IMR-90 (cell line): ENCODE results near the gene ACTR3C. TPM values are rescaled to one million over a fixed set of nuclear protein-coding genes. Genes with fewer than 3 reads are reported as not detected.

ENCODE experiments used
- ATAC-seq: fragments of 200-7000 bp; cut with Tn5 transposase; 2 replicates; pipeline ENCODE4 v1.9.1; 2020; ENCODE audit warnings: low read depth, mild to moderate bottlenecking, moderate library complexity
- BruUV-seq: library from RNA; stranded (reverse); fragments of 400-500 nt; replicated peaks from 2 replicates; lab custom pipeline; 2021; lab: Mats Ljungman, UMichigan
- CTCF ChIA-PET: fragments of 300-600 bp; formaldehyde crosslinking; extraction: SDS; loops from one replicate; lab custom pipeline; 2021; ENCODE audit warnings: antibody characterized with exemption; lab: Yijun Ruan, JAX
- POLR2A ChIA-PET: fragments of 300-600 bp; sonication (Branson Sonifier 250); formaldehyde crosslinking; loops from one replicate; lab custom pipeline; 2022; ENCODE audit warnings: antibody characterized with exemption; ENCODE audit not compliant: unreplicated experiment; lab: Charles Lee
- DNase-seq: peaks from one replicate; pipeline ENCODE4 v3.0.0; 2013
- H2AFZ ChIP-seq: replicated peaks from 2 replicates; pipeline ENCODE3; 2013; ENCODE audit warnings: low read length, mild to moderate bottlenecking; ENCODE audit not compliant: poor library complexity
- H2AK5ac ChIP-seq: 2 replicates; pipeline ENCODE4 v1.6.1; 2013; ENCODE audit warnings: low read depth, low read length, inconsistent platforms
- H2AK9ac ChIP-seq: replicated peaks from 2 replicates; pipeline ENCODE3; 2013; ENCODE audit warnings: mild to moderate bottlenecking, low read depth, low read length, moderate library complexity; ENCODE audit not compliant: poor library complexity
- H2BK120ac ChIP-seq: 2 replicates; pipeline ENCODE4 v1.6.1; 2013; ENCODE audit warnings: low read depth, low read length, inconsistent platforms
- H2BK15ac ChIP-seq: 3 replicates; pipeline ENCODE4 v1.6.1; 2013; ENCODE audit warnings: low read depth, low read length, inconsistent platforms
- H2BK20ac ChIP-seq: 2 replicates; pipeline ENCODE4 v1.6.1; 2013; ENCODE audit warnings: low read depth, mild to moderate bottlenecking, inconsistent platforms, low read length, moderate library complexity
- H2BK5ac ChIP-seq: 2 replicates; pipeline ENCODE4 v1.6.1; 2013; ENCODE audit warnings: mild to moderate bottlenecking, low read depth, low read length, inconsistent platforms; ENCODE audit not compliant: poor library complexity, severe bottlenecking
- H3K14ac ChIP-seq: replicated peaks from 2 replicates; pipeline ENCODE4 v1.6.1; 2013; ENCODE audit warnings: low read depth, low read length, inconsistent platforms
- H3K18ac ChIP-seq: 2 replicates; pipeline ENCODE4 v1.6.1; 2013; ENCODE audit warnings: low read depth, low read length, control low read depth
- H3K23ac ChIP-seq: 2 replicates; pipeline ENCODE4 v1.6.1; 2013; ENCODE audit warnings: low read depth, low read length, inconsistent platforms
- H3K27ac ChIP-seq: 2 replicates; pipeline ENCODE4 v1.5.1; 2013; ENCODE audit warnings: mild to moderate bottlenecking, control low read depth, low read length; ENCODE audit not compliant: insufficient read depth
- H3K27me3 ChIP-seq: 2 replicates; pipeline ENCODE4 v1.6.1; 2013; ENCODE audit warnings: low read length; ENCODE audit not compliant: control insufficient read depth, insufficient read depth
- H3K36me3 ChIP-seq: 2 replicates; pipeline ENCODE4 v1.6.1; 2013; ENCODE audit warnings: low read length, mixed read lengths; ENCODE audit not compliant: control insufficient read depth, insufficient read depth
- H3K4ac ChIP-seq: 2 replicates; pipeline ENCODE4 v1.6.1; 2013; ENCODE audit warnings: low read depth, low read length, inconsistent platforms
- H3K4me1 ChIP-seq: 2 replicates; pipeline ENCODE4 v1.6.1; 2013; ENCODE audit warnings: low read length, mixed read lengths; ENCODE audit not compliant: control insufficient read depth, insufficient read depth
- H3K4me2 ChIP-seq: 2 replicates; pipeline ENCODE4 v1.6.1; 2013; ENCODE audit warnings: low read depth, mild to moderate bottlenecking, control low read depth, low read length, moderate library complexity
- H3K4me3 ChIP-seq: 2 replicates; pipeline ENCODE4 v1.5.1; 2013; ENCODE audit warnings: low read depth, mild to moderate bottlenecking, control low read depth, low read length, moderate library complexity; ENCODE audit not compliant: insufficient read depth
- H3K56ac ChIP-seq: 2 replicates; pipeline ENCODE4 v1.6.1; 2013; ENCODE audit warnings: low read length, inconsistent platforms; ENCODE audit not compliant: insufficient read depth; ENCODE audit errors: extremely low read depth
- H3K79me1 ChIP-seq, 2 experiments: 2 replicates each; pipeline ENCODE4 v1.6.1; 2013; ENCODE audit warnings: low read length in 2 of 2, inconsistent platforms in 1 of 2, low read depth in 1 of 2
- H3K9ac ChIP-seq: 2 replicates; pipeline ENCODE4 v1.6.1; 2013; ENCODE audit warnings: low read depth, low read length, control low read depth
- H3K9me1 ChIP-seq: 2 replicates; pipeline ENCODE4 v1.6.1; 2013; ENCODE audit warnings: low read length, inconsistent platforms; ENCODE audit not compliant: insufficient read depth
- H3K9me3 ChIP-seq: 2 replicates; pipeline ENCODE4 v1.6.1; 2013; ENCODE audit warnings: low read length; ENCODE audit not compliant: control insufficient read depth, insufficient read depth
- H4K20me1 ChIP-seq: 2 replicates; pipeline ENCODE4 v1.6.1; 2013; ENCODE audit warnings: low read length, inconsistent platforms; ENCODE audit not compliant: insufficient read depth
- H4K5ac ChIP-seq: 2 replicates; pipeline ENCODE4 v1.6.1; 2013; ENCODE audit warnings: mild to moderate bottlenecking, low read depth, low read length, control low read depth
- H4K8ac ChIP-seq, 2 experiments: 2 replicates each; pipeline ENCODE4 v1.6.1; 2013; ENCODE audit warnings: low read depth in 2 of 2, low read length in 2 of 2, control low read depth in 1 of 2, inconsistent platforms in 1 of 2
- H4K91ac ChIP-seq: 2 replicates; pipeline ENCODE4 v1.6.1; 2013; ENCODE audit warnings: low read depth, low read length, inconsistent platforms; ENCODE audit not compliant: insufficient read depth
- BHLHE40 ChIP-seq: fragments of 150-350 bp; IDR thresholded peaks from 2 replicates; pipeline ENCODE4 v1.6.1; 2016; ENCODE audit warnings: mild to moderate bottlenecking, low read depth, low read length
- CEBPB ChIP-seq: IDR thresholded peaks from 2 replicates; pipeline ENCODE4 v1.6.1; 2012; ENCODE audit warnings: low read depth, low read length, improper control_type of control experiment
- CHD1 ChIP-seq: IDR thresholded peaks from 2 replicates; pipeline ENCODE4 v1.6.1; 2012; ENCODE audit warnings: low read depth, low read length, improper control_type of control experiment
- FOS ChIP-seq: fragments of 150-350 bp; IDR thresholded peaks from 2 replicates; pipeline ENCODE4 v1.6.1; 2016; ENCODE audit warnings: low read depth, low read length
- MAFK ChIP-seq: IDR thresholded peaks from 2 replicates; pipeline ENCODE4 v1.6.1; 2012; ENCODE audit warnings: low read depth, low read length, improper control_type of control experiment
- MAZ ChIP-seq: IDR thresholded peaks from 2 replicates; pipeline ENCODE4 v1.6.1; 2012; ENCODE audit warnings: low read depth, mild to moderate bottlenecking, low read length, improper control_type of control experiment, moderate library complexity, borderline replicate concordance
- MXI1 ChIP-seq: IDR thresholded peaks from 2 replicates; pipeline ENCODE4 v1.6.1; 2012; ENCODE audit warnings: low read depth, mild to moderate bottlenecking, low read length, moderate library complexity, borderline replicate concordance
- NFE2L2 ChIP-seq: fragments of 150-350 bp; IDR thresholded peaks from 2 replicates; pipeline ENCODE4 v1.6.1; 2016; ENCODE audit warnings: low read depth, mild to moderate bottlenecking, low read length
- POLR2A ChIP-seq: IDR thresholded peaks from 2 replicates; pipeline ENCODE4 v1.6.1; 2012; ENCODE audit warnings: mild to moderate bottlenecking, low read depth, low read length
- RAD21 ChIP-seq: IDR thresholded peaks from 2 replicates; pipeline ENCODE4 v1.6.1; 2012; ENCODE audit warnings: low read length, improper control_type of control experiment
- RCOR1 ChIP-seq: IDR thresholded peaks from 2 replicates; pipeline ENCODE4 v1.6.1; 2012; ENCODE audit warnings: mild to moderate bottlenecking, low read length, improper control_type of control experiment; ENCODE audit not compliant: insufficient replicate concordance
- RFX5 ChIP-seq: IDR thresholded peaks from 2 replicates; pipeline ENCODE4 v1.8.0; 2012; ENCODE audit warnings: low read depth, mild to moderate bottlenecking, low read length, moderate library complexity
- SMC3 ChIP-seq: fragments of 150-350 bp; IDR thresholded peaks from 2 replicates; pipeline ENCODE4 v1.6.1; 2016; ENCODE audit warnings: low read depth, mild to moderate bottlenecking, antibody characterized with exemption, low read length, moderate library complexity
- WGBS, 2 experiments: methylation state at CpG; one replicate each; pipeline versions ENCODE4 v1.1.5 to v1.1.7; 2013; ENCODE audit warnings: missing lambda C conversion rate in 2 of 2; ENCODE audit not compliant: insufficient read length in 1 of 2; ENCODE audit errors: extremely low coverage in 2 of 2; 5-methylcytosine and 5-hydroxymethylcytosine counted together
- dilution Hi-C: fragments of 300-500 bp; cut with HindIII; formaldehyde crosslinking; loops from one replicate; pipeline ENCODE4 v1.14.3; 2018; ENCODE audit warnings: low sequenced_read_pairs; ENCODE audit not compliant: unreplicated experiment
- in situ Hi-C: fragments of 300-500 bp; cut with MboI; formaldehyde crosslinking; loops from 3 replicates; pipeline ENCODE4 v1.14.3; 2019; ENCODE audit warnings: low sequenced_read_pairs, inconsistent platforms, mixed read lengths
- intact Hi-C: fragments of 100-400 bp; cut with micrococcal nuclease; formaldehyde crosslinking; loops from 2 replicates; pipeline ENCODE4 v1.10.0; 2022
- polyA plus RNA-seq, 3 experiments: library from polyadenylated mRNA; depleted of rRNA; stranded (reverse); fragments of >200 nt; gene quantifications; 2 replicates each; pipeline ENCODE4 v1.2.3, GENCODE V29; 2012; ENCODE audit warnings: low replicate concordance in 1 of 3
- total RNA-seq: library from RNA; depleted of rRNA; stranded (reverse); fragments of >200 nt; gene quantifications from 2 replicates; pipeline ENCODE4 v1.2.3, GENCODE V29; 2012
- TF ChIP-seq, protein P1 (sequence below): conservative IDR thresholded peaks from 2 replicates; pipeline ENCODE4 v1.5.1; 2012; ENCODE audit warnings: mild to moderate bottlenecking, low read depth, low read length, improper control_type of control experiment
- TF ChIP-seq, protein P2 (sequence below): fragments of 150-350 bp; IDR thresholded peaks from 2 replicates; pipeline ENCODE4 v1.6.1; 2016; ENCODE audit warnings: low read depth, mild to moderate bottlenecking, low read length, moderate library complexity, borderline replicate concordance
- TF ChIP-seq, protein P3 (sequence below): fragments of 150-350 bp; IDR thresholded peaks from 2 replicates; pipeline ENCODE4 v1.6.1; 2017; ENCODE audit warnings: mild to moderate bottlenecking, antibody characterized with exemption, low read length, low read depth

Gene ACTR3C
- total and polyA plus RNA-seq, 2 of the 4 experiments (the other 2 are of a cell fraction) = not detected

DNA sequence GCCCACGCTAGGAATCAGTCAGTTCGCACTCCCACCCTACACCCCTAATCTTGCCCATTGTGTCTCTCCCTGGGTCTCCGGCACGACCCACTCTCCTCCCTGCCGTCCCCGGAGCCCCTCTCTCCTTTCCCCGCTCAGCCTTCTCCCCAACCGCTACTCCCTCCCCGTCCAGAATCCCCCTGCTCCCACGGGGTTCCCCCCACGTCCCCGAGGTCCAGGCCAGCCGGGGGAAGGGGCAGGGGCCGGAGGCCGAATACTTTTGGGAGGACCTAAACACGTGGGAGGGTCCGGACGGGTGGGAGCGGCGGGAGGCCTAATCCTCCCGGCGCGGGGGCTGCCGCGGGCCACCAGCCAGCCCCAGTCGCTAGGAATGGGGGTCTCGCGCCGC is 17.5 kb upstream of the ACTR3C start:
- no peak overlapping the region; the same call in 1 of the 2 replicates for H3K18ac ChIP-seq
- DNase-seq (no peak), ATAC-seq (no peak)
- peaks cover 14% of the 10 kb centered on the region for H3K9me3 ChIP-seq
- H2AFZ ChIP-seq = no peak overlapping the region
- H4K20me1 ChIP-seq = 0 out of 2 replicates have a peak, but pooled peaks cover 3% of the 10 kb centered on the region
- no peak overlapping the region for H3K56ac ChIP-seq
- no peak overlapping the region for H3K4ac ChIP-seq
- H4K8ac ChIP-seq = no peak overlapping the region
- intact Hi-C loops = no loop called here
- dilution Hi-C loops = no loop called here
- H3K27ac ChIP-seq = peak overlapping the region; percentile 34; the same call in 1 of the 2 replicates
- H3K4me3 ChIP-seq = peak overlapping the region; percentile 14; the same call in 1 of the 2 replicates
- no peak overlapping the region for H2BK120ac ChIP-seq
- in situ Hi-C loops = no loop called here
- peaks cover 21% of the 10 kb centered on the region for H3K27me3 ChIP-seq
- H4K91ac ChIP-seq = no peak overlapping the region
- no peak overlapping the region for H2BK5ac ChIP-seq
- no peak overlapping the region for H3K14ac ChIP-seq
- ChIA-PET POLR2A (no interaction called here), CTCF (no interaction called here)
- no peak overlapping the region for H2AK9ac ChIP-seq
- no peak overlapping the region for H2AK5ac ChIP-seq
- peak overlapping the region; percentile 36; the same call in 1 of the 2 replicates for H3K4me2 ChIP-seq
- H3K9me1 ChIP-seq = peaks cover 6% of the 10 kb centered on the region; the same call in 1 of the 2 replicates
- no peak overlapping the region for H3K23ac ChIP-seq
- H4K5ac ChIP-seq = no peak overlapping the region
- no peaks in the 10 kb centered on the region for H3K79me1 ChIP-seq
- no peak overlapping the region for H2BK15ac ChIP-seq
- H2BK20ac ChIP-seq = no peak overlapping the region
- no peaks in the 10 kb centered on the region for H3K36me3 ChIP-seq
- TF ChIP-seq MAFK (no peak), RCOR1 (no peak), RFX5 (no peak), CHD1 (no peak), CEBPB (no peak), NFE2L2 (no peak), MAZ (no peak), FOS (no peak), MXI1 (no peak), POLR2A (no peak), RAD21 (no peak), BHLHE40 (no peak), SMC3 (no peak)
- TF ChIP-seq, protein P1, sequence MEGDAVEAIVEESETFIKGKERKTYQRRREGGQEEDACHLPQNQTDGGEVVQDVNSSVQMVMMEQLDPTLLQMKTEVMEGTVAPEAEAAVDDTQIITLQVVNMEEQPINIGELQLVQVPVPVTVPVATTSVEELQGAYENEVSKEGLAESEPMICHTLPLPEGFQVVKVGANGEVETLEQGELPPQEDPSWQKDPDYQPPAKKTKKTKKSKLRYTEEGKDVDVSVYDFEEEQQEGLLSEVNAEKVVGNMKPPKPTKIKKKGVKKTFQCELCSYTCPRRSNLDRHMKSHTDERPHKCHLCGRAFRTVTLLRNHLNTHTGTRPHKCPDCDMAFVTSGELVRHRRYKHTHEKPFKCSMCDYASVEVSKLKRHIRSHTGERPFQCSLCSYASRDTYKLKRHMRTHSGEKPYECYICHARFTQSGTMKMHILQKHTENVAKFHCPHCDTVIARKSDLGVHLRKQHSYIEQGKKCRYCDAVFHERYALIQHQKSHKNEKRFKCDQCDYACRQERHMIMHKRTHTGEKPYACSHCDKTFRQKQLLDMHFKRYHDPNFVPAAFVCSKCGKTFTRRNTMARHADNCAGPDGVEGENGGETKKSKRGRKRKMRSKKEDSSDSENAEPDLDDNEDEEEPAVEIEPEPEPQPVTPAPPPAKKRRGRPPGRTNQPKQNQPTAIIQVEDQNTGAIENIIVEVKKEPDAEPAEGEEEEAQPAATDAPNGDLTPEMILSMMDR = no peak
- TF ChIP-seq, protein P2, sequence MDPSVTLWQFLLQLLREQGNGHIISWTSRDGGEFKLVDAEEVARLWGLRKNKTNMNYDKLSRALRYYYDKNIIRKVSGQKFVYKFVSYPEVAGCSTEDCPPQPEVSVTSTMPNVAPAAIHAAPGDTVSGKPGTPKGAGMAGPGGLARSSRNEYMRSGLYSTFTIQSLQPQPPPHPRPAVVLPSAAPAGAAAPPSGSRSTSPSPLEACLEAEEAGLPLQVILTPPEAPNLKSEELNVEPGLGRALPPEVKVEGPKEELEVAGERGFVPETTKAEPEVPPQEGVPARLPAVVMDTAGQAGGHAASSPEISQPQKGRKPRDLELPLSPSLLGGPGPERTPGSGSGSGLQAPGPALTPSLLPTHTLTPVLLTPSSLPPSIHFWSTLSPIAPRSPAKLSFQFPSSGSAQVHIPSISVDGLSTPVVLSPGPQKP = no peak
- TF ChIP-seq, protein P3, sequence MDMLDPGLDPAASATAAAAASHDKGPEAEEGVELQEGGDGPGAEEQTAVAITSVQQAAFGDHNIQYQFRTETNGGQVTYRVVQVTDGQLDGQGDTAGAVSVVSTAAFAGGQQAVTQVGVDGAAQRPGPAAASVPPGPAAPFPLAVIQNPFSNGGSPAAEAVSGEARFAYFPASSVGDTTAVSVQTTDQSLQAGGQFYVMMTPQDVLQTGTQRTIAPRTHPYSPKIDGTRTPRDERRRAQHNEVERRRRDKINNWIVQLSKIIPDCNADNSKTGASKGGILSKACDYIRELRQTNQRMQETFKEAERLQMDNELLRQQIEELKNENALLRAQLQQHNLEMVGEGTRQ = no peak
- H3K4me1 ChIP-seq = peaks cover 24% of the 10 kb centered on the region
- BruUV-seq = no TSS peak
- 20% methylated on average over 13 of the region's 29 CpGs; no CpG with 5 or more reads in 1 of the 2 experiments for WGBS, 2 experiments
- H3K9ac ChIP-seq = no peak overlapping the region; the same call in 1 of the 2 replicates
